NCI-H345 treated with DMSO at 0.1 percent for 48 hours (cell line): ENCODE results near the gene C2CD3.
A peak's percentile ranks its signal among the peaks of the same experiment; 100 is the strongest.

Experiments used
- DNase-seq: peaks from one replicate; lab custom pipeline; 2025; ENCODE audit not compliant: unreplicated experiment; lab: John Stamatoyannopoulos, UW

C2CD3 gene

DNA sequence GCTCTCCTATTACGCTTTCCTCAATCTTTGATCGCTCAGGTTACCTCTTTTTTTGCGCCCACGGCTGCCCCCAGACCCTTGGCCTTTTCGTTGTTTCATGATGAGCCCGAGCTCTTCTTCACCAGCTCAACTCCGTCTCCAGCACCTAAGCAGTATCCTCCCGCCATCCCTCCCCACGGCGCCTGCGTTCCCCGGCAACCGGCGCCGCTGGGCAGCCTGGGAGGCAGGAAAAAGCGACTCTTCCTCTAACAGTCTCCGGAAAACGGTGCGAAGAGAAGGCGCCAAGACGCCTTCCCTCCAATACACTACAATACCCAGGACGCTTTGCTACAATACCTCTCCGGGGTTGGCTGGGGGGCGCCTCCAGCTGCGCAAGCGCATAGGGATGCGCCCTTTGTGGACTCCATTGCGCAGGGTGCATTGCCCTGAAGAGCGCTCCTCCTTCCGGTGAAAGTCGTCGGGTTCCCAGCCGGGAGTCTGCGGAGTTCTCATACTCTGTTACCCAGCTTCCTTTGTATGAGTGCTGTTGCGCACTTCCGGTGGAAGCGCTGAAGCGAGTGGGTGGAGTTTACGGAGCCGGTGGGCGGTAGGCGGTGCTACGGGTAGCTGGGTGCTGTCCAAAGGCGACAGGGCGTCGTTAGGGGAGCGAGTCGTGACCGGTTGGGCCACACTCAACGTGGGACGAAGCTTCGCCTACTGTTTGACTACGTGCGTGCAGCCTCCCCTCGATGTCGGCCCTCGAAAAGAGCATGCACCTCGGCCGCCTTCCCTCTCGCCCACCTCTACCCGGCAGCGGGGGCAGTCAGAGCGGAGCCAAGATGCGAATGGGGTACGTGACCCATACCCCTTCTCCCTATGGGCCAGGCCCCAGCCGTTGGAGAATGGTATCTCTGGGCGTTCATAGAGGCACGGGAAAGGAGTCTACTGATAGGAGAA lies at the start of gene C2CD3, which contains the start of gene PPME1:
Gene C2CD3, minus strand, starts transcription at position 309 of the 936 bp plus-strand sequence. Its CDS starts 210 bp downstream, at position 99.
Gene PPME1, plus strand, starts transcription at position 596 of the 936 bp plus-strand sequence. Its CDS starts 133 bp downstream, at position 729.
- peak; percentile 98 for DNase-seq

GRCh38 chr11:74220376-74220775 lies 49.6 kb upstream of the C2CD3 start:
- DNase-seq: no peak

- DNase-seq: no peak
These were observed 41.7 kb upstream of the C2CD3 start for GRCh38 chr11:74212533-74212932.

DNA sequence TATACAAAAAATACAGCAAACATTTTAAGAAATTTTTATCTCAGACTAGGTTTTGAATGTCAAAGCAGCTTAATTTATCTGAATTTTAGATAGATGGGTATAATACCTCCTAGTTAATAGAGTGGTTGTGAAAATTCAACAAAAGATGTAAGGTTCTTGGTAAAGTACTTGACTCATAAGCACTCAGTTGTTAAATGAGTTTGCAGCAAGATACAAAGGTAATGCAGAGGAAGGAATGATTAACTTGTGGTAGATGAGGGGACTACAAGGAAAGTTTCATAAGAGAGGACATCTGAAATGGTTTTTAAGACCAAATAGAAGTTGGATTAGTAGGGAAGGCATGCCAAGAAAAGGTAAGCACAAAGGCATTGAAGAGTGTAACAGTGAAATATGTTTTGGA lies 37.7 kb upstream of the C2CD3 start:
- DNase-seq: no peak

- DNase-seq: no peak
These were observed 35.9 kb upstream of the C2CD3 start for GRCh38 chr11:74206746-74207145.

- DNase-seq: no peak
These were observed 34.4 kb upstream of the C2CD3 start for GRCh38 chr11:74205181-74205580.

- DNase-seq: no peak
These were observed 33.9 kb upstream of the C2CD3 start for GRCh38 chr11:74204701-74205100.

- no peak for DNase-seq
These were observed 33.2 kb upstream of the C2CD3 start for GRCh38 chr11:74203966-74204365.

DNA sequence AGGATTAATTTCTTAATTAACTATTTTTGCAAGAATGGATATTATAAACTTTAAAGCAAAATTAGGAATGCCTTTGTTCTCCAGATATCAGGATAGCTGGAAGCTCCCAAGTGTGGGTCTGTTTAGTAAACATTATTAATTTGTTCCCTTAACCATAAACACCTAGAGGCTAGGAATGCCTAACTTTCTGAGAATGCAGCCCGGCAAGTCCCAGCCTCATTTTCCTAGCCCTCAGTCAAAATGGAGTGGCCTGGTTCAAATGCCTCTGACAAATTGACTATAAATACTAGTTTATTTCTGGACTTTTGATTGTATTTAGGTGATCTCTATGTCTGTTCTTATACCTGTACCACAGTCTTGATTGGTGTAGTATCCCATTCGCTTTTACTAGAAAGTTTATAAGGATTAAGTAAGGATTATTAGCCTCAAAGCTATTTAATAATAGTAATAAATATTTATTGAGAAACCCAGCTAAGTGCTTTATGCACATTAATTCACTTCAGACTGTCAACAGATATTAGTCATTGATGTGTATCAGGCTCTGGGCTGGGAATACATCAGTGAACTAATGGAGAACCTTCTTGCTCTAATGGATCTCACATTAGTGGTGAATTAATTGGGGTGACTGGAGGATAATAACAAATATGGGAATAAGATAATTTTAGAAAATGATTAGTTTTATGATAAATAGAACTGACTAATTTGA lies 26.1 kb upstream of the C2CD3 start:
- no peak for DNase-seq

DNA sequence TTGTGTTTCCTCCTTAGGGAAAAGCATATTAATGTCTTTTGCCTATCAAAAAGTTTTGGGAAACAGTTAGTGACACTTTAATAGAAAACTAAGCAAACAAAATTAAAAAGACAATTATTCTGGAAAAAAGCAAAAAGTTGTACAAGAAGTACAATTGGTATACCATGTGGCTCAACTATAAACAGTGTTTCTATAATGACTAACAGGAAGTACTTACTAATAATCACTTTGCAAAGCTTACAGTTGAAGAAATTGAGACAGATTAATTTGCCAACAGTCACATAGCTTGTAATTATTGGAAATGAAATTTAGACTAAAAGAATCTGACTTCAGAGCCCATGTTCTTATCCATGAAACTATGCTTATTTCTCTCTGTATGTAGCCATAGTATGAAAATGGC lies 25.0 kb upstream of the C2CD3 start:
- no peak for DNase-seq

- no peak for DNase-seq
These were observed 14.9 kb upstream of the C2CD3 start for GRCh38 chr11:74185695-74186094.

DNA sequence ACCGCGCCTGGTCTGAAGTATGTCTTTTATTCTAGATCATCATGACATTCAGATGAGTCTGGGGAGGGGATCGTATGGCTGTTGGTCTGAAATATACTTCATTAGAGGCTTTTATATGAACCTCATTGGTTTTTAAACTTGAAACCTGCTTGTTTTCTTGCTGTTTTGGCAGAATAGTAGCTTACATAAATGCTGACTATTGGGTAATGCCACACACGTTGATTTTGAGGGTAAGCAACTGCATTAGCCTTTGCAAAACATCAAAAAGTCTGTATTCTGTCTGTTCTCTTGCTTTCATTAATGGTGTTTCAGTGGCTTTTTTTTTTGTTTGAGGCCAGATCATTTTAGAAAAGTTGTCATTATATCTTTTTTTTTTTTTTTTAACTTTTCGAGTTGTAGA lies 14.5 kb upstream of the C2CD3 start:
- no peak for DNase-seq

DNA sequence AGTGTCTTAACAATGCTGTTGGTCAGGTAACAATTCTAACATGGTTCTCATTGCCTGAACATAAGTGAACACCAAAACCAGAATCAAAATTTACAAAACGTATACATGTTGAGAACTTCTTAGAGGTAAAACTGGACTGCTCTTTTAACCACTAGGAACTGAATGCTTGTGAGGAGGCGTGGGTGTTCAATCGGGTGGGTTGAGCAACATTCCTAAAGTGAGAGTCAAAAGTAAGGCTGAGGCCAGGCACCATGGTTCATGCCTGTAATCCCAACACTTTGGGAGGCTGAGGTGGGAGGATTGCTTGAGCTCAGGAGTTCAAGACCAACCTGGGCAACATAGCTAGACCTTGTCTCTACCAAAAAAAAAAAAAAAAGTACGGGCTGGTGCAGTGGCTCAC lies 11.8 kb upstream of the C2CD3 start:
- no peak for DNase-seq

DNA sequence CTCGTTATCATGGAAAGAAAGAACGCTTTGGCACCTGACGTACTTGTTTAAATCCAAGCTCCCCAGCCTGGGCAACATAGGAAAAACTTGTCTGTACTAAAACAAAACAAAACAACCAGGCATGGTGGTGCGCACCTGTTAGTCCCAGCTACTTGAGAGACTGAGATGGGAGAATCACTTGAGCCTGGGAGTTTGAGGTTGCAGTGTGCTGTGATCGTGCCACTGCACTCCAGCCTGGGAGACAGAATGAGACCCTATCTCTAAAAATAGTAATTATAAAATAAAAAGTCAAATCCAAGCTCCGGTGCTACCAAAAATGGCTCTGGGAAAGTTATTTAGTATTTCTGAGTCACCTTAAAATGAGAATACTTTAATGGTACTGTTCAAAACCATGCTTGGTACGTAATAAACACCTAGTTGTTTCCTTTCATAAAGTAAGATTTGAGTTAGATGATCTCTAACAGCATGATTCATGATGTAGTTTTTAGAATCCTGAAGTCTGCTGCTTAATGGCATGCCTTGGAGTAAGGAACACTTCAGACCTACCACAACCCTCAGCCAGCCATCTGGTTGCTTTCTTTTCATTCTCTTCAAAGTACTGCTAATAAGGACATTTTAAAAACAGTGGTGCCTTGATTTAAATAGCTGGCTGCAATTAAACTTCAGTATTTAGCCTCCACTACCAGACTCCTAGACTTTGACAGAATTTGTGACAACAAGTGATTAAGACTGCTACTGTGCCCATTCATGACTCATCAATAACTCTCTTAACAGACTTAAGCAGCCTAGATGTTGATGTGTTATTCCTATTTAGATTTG lies 8.6 kb upstream of the C2CD3 start:
- no peak for DNase-seq

- no peak for DNase-seq
These were observed 5.1 kb upstream of the C2CD3 start for GRCh38 chr11:74175920-74176319.

DNA sequence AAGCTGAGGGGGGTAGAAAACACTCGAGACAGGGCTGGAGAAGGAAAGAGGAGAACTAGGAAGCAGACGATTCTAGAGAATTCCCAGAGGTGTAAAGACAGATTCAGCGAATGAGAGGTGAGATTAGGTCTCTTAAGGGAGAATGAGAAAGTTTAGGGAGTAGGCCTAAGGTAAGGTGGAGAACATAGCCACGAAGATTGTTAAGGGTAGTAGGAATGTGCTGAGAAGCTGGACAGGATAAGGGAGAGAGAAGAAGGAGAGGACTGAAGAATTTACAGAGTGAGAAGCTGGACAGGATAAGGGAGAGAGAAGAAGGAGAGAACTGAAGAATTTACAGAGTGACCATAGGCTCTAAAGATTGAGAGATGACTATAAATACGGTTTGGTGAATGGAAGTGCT lies 1.2 kb upstream of the C2CD3 start:
- no peak for DNase-seq

- DNase-seq: no peak
These were observed 797 bp upstream of the C2CD3 start for GRCh38 chr11:74171630-74171968.

GRCh38 chr11:74169738-74170458 lies 904 bp downstream of the C2CD3 start:
- no peak for DNase-seq

- DNase-seq: no peak
These were observed 2.0 kb downstream of the C2CD3 start for GRCh38 chr11:74168838-74169237.

DNA sequence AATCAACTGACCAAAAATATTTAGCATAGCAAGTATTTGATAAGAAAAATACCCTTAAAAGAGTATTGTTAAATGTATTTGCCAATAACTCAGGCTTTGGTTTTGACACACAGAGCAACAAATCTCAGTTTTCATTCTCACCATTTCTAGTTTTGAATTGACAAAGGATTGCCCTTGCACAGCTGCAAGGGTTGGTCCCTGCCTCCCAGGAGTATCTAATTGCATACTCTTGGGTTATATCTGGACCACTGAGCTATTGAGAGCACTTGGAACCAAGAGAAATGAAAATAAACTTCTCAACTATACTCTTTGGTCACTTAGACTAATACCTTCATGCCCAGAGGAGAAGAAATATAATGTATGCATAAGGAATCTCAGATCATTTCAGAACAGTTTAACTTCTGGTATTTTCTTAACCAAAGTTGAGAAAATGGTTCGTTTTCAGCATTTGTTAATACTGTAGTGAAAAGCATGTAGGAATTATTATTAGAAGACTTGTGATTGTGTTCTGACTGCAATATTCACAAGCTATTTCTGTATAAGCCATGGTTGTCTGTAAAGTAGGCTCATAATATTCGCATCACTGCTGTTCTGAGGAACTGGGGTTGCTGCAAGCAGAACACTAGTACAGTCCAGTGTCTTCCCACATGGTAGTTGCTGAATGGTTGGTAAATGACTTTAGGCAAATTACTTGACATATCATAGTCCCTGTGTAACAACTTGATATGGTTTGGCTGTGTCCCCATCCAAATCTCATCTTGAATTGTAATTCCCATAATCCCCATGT lies 7.9 kb downstream of the C2CD3 start:
- DNase-seq: no peak
